ENCODE results near the gene RABAC1. TPM values are rescaled to one million over a fixed set of nuclear protein-coding genes. Genes with fewer than 3 reads are reported as not detected.

RABAC1 gene
- total RNA-seq, 4 donors from 2014 or later, result 168 to 206 (median 199) TPM

GRCh38 chr19:41922585-41922984, 36.5 kb downstream of the RABAC1 start:
- H3K27me3 ChIP-seq, result peaks cover 3 to 97% of the 10 kb centered on the region in 2 donors
- H3K4me3 ChIP-seq, result no peak overlapping the region
- TF ChIP-seq POLR2A (IDR thresholded peaks at IDR 0.05) (no peak), EP300 (IDR thresholded peaks at IDR 0.05) (no peak)
- TF ChIP-seq, protein P1, sequence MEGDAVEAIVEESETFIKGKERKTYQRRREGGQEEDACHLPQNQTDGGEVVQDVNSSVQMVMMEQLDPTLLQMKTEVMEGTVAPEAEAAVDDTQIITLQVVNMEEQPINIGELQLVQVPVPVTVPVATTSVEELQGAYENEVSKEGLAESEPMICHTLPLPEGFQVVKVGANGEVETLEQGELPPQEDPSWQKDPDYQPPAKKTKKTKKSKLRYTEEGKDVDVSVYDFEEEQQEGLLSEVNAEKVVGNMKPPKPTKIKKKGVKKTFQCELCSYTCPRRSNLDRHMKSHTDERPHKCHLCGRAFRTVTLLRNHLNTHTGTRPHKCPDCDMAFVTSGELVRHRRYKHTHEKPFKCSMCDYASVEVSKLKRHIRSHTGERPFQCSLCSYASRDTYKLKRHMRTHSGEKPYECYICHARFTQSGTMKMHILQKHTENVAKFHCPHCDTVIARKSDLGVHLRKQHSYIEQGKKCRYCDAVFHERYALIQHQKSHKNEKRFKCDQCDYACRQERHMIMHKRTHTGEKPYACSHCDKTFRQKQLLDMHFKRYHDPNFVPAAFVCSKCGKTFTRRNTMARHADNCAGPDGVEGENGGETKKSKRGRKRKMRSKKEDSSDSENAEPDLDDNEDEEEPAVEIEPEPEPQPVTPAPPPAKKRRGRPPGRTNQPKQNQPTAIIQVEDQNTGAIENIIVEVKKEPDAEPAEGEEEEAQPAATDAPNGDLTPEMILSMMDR (IDR thresholded peaks at IDR 0.05), result no peak
- H3K27ac ChIP-seq, result no peak overlapping the region
- H3K9me3 ChIP-seq, result no peaks in the 10 kb centered on the region
- no peak for DNase-seq (ENCODE audit: low spot score in 2 of 2)
- 7 to 19% methylated on average over 11 to 18 of the region's 18 CpGs for WGBS, 2 donors
- peaks cover 0 to 4% (median 0%) of the 10 kb centered on the region in 3 donors for H3K36me3 ChIP-seq
- H3K4me1 ChIP-seq, result peaks cover 0 to under 1% (median 0%) of the 10 kb centered on the region in 4 donors

DNA sequence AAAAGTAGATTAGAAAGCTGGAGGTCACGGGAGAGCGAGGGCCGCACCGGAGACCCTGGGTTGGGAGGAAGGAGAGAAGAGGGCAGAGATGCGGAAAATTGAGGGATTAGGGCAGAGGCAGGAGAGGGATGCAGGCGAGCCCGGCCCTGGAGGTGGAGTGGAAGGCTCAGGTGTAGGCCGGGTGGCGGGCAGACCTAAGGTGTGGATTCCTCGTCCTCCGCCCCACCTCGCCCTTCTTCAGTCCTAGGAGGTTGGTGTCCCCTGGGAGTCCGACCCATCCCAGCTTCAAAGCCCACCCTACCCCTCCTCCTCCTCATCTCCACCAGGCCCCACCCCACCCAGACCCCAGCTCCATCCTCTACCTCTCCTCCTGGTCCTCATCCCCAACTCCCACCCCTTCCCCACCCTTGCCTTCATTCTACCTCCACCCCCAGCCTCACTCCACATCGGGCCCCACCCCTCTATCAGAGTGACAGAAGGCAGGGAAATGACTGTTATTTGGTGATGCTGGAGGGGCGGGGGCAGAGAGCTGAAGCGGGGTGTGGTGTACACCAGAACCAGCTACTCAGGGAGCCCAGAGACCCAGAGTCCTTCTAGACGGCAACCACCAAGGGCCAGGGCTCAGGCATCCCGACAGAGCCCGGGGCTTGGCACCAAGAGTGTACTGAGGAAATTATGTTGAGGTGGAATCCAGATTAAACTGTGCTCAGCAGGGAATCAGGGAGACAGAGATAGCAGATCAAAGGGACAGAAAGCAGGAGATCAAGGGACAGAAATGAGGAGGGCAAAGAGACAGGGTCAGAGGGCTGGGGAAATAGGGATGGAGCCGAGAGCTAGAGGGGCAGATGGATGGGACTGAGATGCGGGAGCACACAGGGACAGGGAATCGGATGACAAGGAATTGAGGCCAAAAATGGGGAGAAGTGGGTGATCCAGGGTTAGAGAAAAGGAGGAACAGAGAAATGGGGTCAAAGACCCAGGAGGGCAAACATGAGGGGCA, 37.2 kb downstream of the RABAC1 start:
- Histone ChIP-seq H3K27me3 (peaks cover 0 to 97% of the 10 kb centered on the region in 2 donors), H3K4me1 (no peaks in the 10 kb centered on the region), H3K36me3 (peaks cover 0 to 4% (median 0%) of the 10 kb centered on the region in 3 donors), H3K9me3 (no peaks in the 10 kb centered on the region), H3K4me3 (no peak overlapping the region), H3K27ac (no peak overlapping the region)
- TF ChIP-seq, protein P1 (IDR thresholded peaks at IDR 0.05), result no peak
- TF ChIP-seq EP300 (IDR thresholded peaks at IDR 0.05) (no peak), POLR2A (IDR thresholded peaks at IDR 0.05) (no peak)
- WGBS, 2 donors, result 9 to 13% methylated on average over 22 of the region's 22 CpGs
- no peak for DNase-seq (ENCODE audit: low spot score in 2 of 2)

GRCh38 chr19:41920882-41921576, 38.1 kb downstream of the RABAC1 start:
- 4 to 6% methylated on average over 25 to 26 of the region's 26 CpGs for WGBS, 2 donors
- no peak for DNase-seq (ENCODE audit: low spot score in 2 of 2)
- H3K36me3 ChIP-seq, result peaks cover 0 to 4% (median 0%) of the 10 kb centered on the region in 3 donors
- H3K4me1 ChIP-seq, result no peaks in the 10 kb centered on the region
- H3K9me3 ChIP-seq, result no peaks in the 10 kb centered on the region
- TF ChIP-seq, protein P1 (IDR thresholded peaks at IDR 0.05), result no peak
- TF ChIP-seq EP300 (IDR thresholded peaks at IDR 0.05), result no peak
- no peak for TF ChIP-seq POLR2A (IDR thresholded peaks at IDR 0.05)
- H3K4me3 ChIP-seq, result no peak overlapping the region
- peaks cover 0 to 97% of the 10 kb centered on the region in 2 donors for H3K27me3 ChIP-seq
- no peak overlapping the region for H3K27ac ChIP-seq

GRCh38 chr19:41919948-41920712, 39.0 kb downstream of the RABAC1 start:
- no peaks in the 10 kb centered on the region for H3K9me3 ChIP-seq
- H3K4me1 ChIP-seq, result peaks cover 0 to 8% (median 2%) of the 10 kb centered on the region in 4 donors
- DNase-seq (ENCODE audit: low spot score in 2 of 2), result no peak
- H3K4me3 ChIP-seq, result no peak overlapping the region
- WGBS, 2 donors, result 86% methylated on average over 33 of the region's 33 CpGs
- no peak overlapping the region for H3K27ac ChIP-seq
- no peaks in the 10 kb centered on the region for H3K36me3 ChIP-seq
- TF ChIP-seq, protein P1 (IDR thresholded peaks at IDR 0.05), result no peak
- TF ChIP-seq POLR2A (IDR thresholded peaks at IDR 0.05), result no peak
- TF ChIP-seq EP300 (IDR thresholded peaks at IDR 0.05), result no peak
- peaks cover 0 to 97% of the 10 kb centered on the region in 2 donors for H3K27me3 ChIP-seq

All from tibial nerve (tissue), 4 donors.